Measurements from ENCODE around the gene RASGEF1C. TPM values are rescaled to one million over a fixed set of nuclear protein-coding genes. Genes with fewer than 3 reads are reported as not detected.

RASGEF1C gene
- total RNA-seq, 6 experiments from 2014 or later, result 0.64 TPM; not detected in 5

GRCh38 chr5:180086816-180087399 lies 122.1 kb downstream of the RASGEF1C start:
- intact Hi-C loops (cut with DNase I), result loop anchor here in 1 of 2 donors (10.0 kb wide), 1 partner anchor 112 kb away; no protein-coding TSS in a partner anchor
- Histone ChIP-seq H3K9me3 (no peaks in the 10 kb centered on the region), H3K4me1 (peaks cover 0 to 11% (median 4%) of the 10 kb centered on the region in 4 donors), H3K27ac (no peak overlapping the region), H3K27me3 (no peaks in the 10 kb centered on the region), H3K36me3 (no peaks in the 10 kb centered on the region), H3K4me3 (no peak overlapping the region)
- no peak for DNase-seq
- no peak for ATAC-seq
- 81% methylated on average over 8 of the region's 11 CpGs for WGBS (ENCODE audit: insufficient coverage, low coverage, low lambda C conversion rate, missing lambda C conversion rate)
- TF ChIP-seq, protein P1, sequence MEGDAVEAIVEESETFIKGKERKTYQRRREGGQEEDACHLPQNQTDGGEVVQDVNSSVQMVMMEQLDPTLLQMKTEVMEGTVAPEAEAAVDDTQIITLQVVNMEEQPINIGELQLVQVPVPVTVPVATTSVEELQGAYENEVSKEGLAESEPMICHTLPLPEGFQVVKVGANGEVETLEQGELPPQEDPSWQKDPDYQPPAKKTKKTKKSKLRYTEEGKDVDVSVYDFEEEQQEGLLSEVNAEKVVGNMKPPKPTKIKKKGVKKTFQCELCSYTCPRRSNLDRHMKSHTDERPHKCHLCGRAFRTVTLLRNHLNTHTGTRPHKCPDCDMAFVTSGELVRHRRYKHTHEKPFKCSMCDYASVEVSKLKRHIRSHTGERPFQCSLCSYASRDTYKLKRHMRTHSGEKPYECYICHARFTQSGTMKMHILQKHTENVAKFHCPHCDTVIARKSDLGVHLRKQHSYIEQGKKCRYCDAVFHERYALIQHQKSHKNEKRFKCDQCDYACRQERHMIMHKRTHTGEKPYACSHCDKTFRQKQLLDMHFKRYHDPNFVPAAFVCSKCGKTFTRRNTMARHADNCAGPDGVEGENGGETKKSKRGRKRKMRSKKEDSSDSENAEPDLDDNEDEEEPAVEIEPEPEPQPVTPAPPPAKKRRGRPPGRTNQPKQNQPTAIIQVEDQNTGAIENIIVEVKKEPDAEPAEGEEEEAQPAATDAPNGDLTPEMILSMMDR (IDR thresholded peaks at IDR 0.05), result no peak
- TF ChIP-seq POLR2A (IDR thresholded peaks at IDR 0.05), result no peak

GRCh38 chr5:180085837-180086236 lies 123.2 kb downstream of the RASGEF1C start:
- Histone ChIP-seq H3K36me3 (no peaks in the 10 kb centered on the region), H3K27me3 (no peaks in the 10 kb centered on the region), H3K27ac (no peak overlapping the region), H3K9me3 (no peaks in the 10 kb centered on the region), H3K4me1 (peaks cover 0 to 4% (median 0%) of the 10 kb centered on the region in 4 donors), H3K4me3 (no peak overlapping the region)
- intact Hi-C loops (cut with DNase I), result loop anchor here in 1 of 2 donors (10.0 kb wide), 1 partner anchor 111 kb away; no protein-coding TSS in a partner anchor
- no peak for DNase-seq
- TF ChIP-seq, protein P1 (IDR thresholded peaks at IDR 0.05), result no peak
- no peak for TF ChIP-seq POLR2A (IDR thresholded peaks at IDR 0.05)
- ATAC-seq, result no peak
- WGBS (ENCODE audit: insufficient coverage, low coverage, low lambda C conversion rate, missing lambda C conversion rate), result 45% methylated on average over 7 of the region's 7 CpGs

DNA sequence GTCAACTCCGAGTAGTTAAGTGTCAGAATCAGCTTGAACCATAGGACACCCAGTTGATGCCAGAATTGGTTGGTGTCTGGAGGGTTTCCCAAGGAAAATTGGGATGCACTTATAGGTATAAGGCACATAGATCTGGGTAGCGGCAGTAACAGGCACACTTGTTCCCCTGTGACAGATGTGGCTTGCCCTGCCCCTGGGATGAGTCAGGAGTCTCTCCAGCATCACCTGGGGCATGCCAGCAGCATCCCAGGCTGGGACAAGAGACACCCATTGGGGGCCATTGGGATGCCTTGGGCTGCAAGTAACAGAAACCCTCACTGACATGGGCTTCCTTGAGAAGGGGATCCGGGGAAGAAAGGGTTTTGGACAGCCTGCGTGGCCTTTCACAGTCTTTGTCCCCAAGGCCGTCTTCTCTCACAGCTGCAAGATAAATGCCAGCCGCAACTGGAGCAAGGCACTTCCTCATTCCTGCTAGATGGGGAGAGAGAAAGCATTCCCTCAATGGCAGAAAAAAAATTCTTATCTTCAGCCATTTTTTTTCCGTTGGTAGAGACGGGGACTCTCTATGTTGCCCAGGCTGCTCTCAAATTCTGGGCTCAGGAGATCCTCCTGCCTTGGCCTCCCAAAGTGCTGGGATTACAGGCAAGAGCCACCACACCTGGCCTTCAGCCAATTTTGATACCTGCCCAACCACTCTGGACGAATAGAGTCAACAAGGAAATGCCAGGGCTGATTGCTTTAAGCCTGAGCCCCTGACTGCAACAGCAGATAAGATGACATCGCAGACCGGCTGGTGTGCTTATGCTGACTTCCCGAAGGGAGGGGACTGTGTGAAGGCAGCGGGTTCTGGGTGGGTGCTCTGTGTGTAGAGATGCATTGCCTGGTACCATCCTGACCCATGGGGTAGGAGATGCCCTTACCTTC lies 124.1 kb downstream of the RASGEF1C start:
- Histone ChIP-seq H3K27ac (no peak overlapping the region), H3K4me1 (peaks cover 0 to 4% (median 0%) of the 10 kb centered on the region in 4 donors), H3K27me3 (no peaks in the 10 kb centered on the region), H3K4me3 (no peak overlapping the region), H3K36me3 (no peaks in the 10 kb centered on the region), H3K9me3 (no peaks in the 10 kb centered on the region)
- no peak for DNase-seq
- intact Hi-C loops (cut with DNase I), result loop anchor here in 1 of 2 donors (10.0 kb wide), 1 partner anchor 110 kb away; no protein-coding TSS in a partner anchor
- peak in 2 of 4 donors; percentile 14 to 44 for ATAC-seq
- TF ChIP-seq, protein P1 (IDR thresholded peaks at IDR 0.05), result no peak
- no peak for TF ChIP-seq POLR2A (IDR thresholded peaks at IDR 0.05)
- WGBS (ENCODE audit: insufficient coverage, low coverage, low lambda C conversion rate, missing lambda C conversion rate), result 29% methylated on average over 8 of the region's 13 CpGs

GRCh38 chr5:180083529-180084060 lies 125.4 kb downstream of the RASGEF1C start:
- no peak for DNase-seq
- peaks cover 0 to 7% (median 0%) of the 10 kb centered on the region in 4 donors for H3K4me1 ChIP-seq
- intact Hi-C loops (cut with DNase I), result loop anchor here in 1 of 2 donors (10.0 kb wide), 1 partner anchor 109 kb away; no protein-coding TSS in a partner anchor
- no peak overlapping the region for H3K27ac ChIP-seq
- TF ChIP-seq, protein P1 (IDR thresholded peaks at IDR 0.05), result no peak
- TF ChIP-seq POLR2A (IDR thresholded peaks at IDR 0.05), result no peak
- H3K36me3 ChIP-seq, result no peaks in the 10 kb centered on the region
- no peaks in the 10 kb centered on the region for H3K27me3 ChIP-seq
- H3K4me3 ChIP-seq, result no peak overlapping the region
- no peak for ATAC-seq
- 98% methylated on average over 7 of the region's 10 CpGs for WGBS (ENCODE audit: insufficient coverage, low coverage, low lambda C conversion rate, missing lambda C conversion rate)
- H3K9me3 ChIP-seq, result no peaks in the 10 kb centered on the region
